HepG2 (cell line): Measurements from ENCODE around the gene IPCEF1. TPM values are rescaled to one million over a fixed set of nuclear protein-coding genes. Genes with fewer than 3 reads are reported as not detected.

ENCODE experiments used
- ATAC-seq: fragments of 200-7000 bp; cut with Tn5 transposase; 3 replicates; pipeline ENCODE4 v1.9.1; 2020; ENCODE audit warnings: mild to moderate bottlenecking, moderate library complexity
- BruUV-seq: library from RNA; stranded (reverse); fragments of 400-500 nt; replicated peaks from 2 replicates; lab custom pipeline; 2021; lab: Mats Ljungman, UMichigan
- CTCF ChIA-PET: fragments of 300-600 bp; formaldehyde crosslinking; extraction: SDS; loops from one replicate; lab custom pipeline; 2021; ENCODE audit warnings: low total read pairs, inconsistent platforms, low intra/inter-chr PET ratio; lab: Yijun Ruan, JAX
- POLR2A ChIA-PET: fragments of 350-600 bp; sonication (Branson Sonifier 250); formaldehyde crosslinking; loops from one replicate; lab custom pipeline; 2020; ENCODE audit warnings: antibody characterized with exemption, inconsistent platforms; lab: Yijun Ruan, JAX
- DNase-seq: peaks from one replicate; pipeline ENCODE4 v3.0.0-alpha.2; 2015; ENCODE audit warnings: low spot score
- FAIRE-seq: peaks from 3 replicates; lab custom pipeline; 2011; peaks lifted over from hg19 to GRCh38; lab: Jason Lieb, UNC
- H2AFZ ChIP-seq: one replicate; pipeline ENCODE4 v1.6.1; 2011; ENCODE audit warnings: low read length, inconsistent platforms
- H3K27ac ChIP-seq: fragments of 300-600 bp; 3 replicates; pipeline ENCODE4 v1.8.0; 2011; ENCODE audit warnings: mixed run types, mild to moderate bottlenecking, mixed read lengths, low read length, inconsistent platforms; ENCODE audit not compliant: insufficient read depth; ENCODE audit errors: extremely low read length
- H3K27me3 ChIP-seq, 2 experiments: fragments of 200-600 bp in 1 of 2; 2 replicates in 1 of 2; 3 replicates in 1 of 2; pipeline versions ENCODE4 v1.6.0 to v1.8.0; 2011; ENCODE audit warnings: low read length in 2 of 2, mild to moderate bottlenecking in 2 of 2, moderate library complexity in 2 of 2, inconsistent platforms in 1 of 2; ENCODE audit not compliant: insufficient read depth in 2 of 2, control insufficient read depth in 1 of 2
- H3K36me3 ChIP-seq, 2 experiments: fragments of 200-600 bp in 1 of 2; replicated peaks in 1 of 2; 2 replicates in 1 of 2; 3 replicates in 1 of 2; pipeline versions ENCODE4 v1.5.1 to v1.8.0; 2011; ENCODE audit warnings: low read length in 2 of 2, inconsistent platforms in 1 of 2; ENCODE audit not compliant: insufficient read depth in 2 of 2, control insufficient read depth in 1 of 2
- H3K4me1 ChIP-seq: 2 replicates; pipeline ENCODE4 v1.5.1; 2012; ENCODE audit warnings: low read length, inconsistent platforms; ENCODE audit not compliant: insufficient read depth
- H3K4me2 ChIP-seq: 2 replicates; pipeline ENCODE4 v1.6.0; 2011; ENCODE audit warnings: low read depth, low read length, inconsistent platforms
- H3K4me3 ChIP-seq, 3 experiments: fragments of 200-600 bp in 1 of 3; sonication (generic), shearing (Covaris generic) in 1 of 3; replicated peaks in 1 of 3; 2 replicates each; pipeline ENCODE4 v1.5.1; 2011 to 2016; ENCODE audit warnings: low read length in 3 of 3, inconsistent platforms in 2 of 3, low read depth in 2 of 3, mild to moderate bottlenecking in 2 of 3, control low read depth in 1 of 3, mixed read lengths in 1 of 3; ENCODE audit not compliant: insufficient read depth in 1 of 3
- H3K79me2 ChIP-seq: one replicate; pipeline ENCODE4 v1.6.1; 2011; ENCODE audit warnings: low read length, inconsistent platforms; ENCODE audit not compliant: insufficient read depth
- H3K9ac ChIP-seq: 2 replicates; pipeline ENCODE4 v1.6.0; 2011; ENCODE audit warnings: mild to moderate bottlenecking, low read depth, low read length, inconsistent platforms; ENCODE audit not compliant: insufficient read depth
- H3K9me3 ChIP-seq: 2 replicates; pipeline ENCODE4 v1.5.1; 2012; ENCODE audit warnings: mild to moderate bottlenecking, low read length
- H4K20me1 ChIP-seq: 2 replicates; pipeline ENCODE4 v1.6.0; 2011; ENCODE audit warnings: inconsistent platforms, mild to moderate bottlenecking, low read length, moderate library complexity; ENCODE audit not compliant: insufficient read depth
- CEBPB ChIP-seq: IDR thresholded peaks from 2 replicates; pipeline ENCODE4 v1.6.1; 2011; ENCODE audit warnings: low read depth, low read length, improper control_type of control experiment, borderline replicate concordance
- DZIP1 ChIP-seq: sonication (generic); formaldehyde crosslinking; IDR thresholded peaks from 2 replicates; pipeline ENCODE4 v1.5.0; 2020; ENCODE audit warnings: mild to moderate bottlenecking, missing genetic modification reagents
- KDM4B ChIP-seq: sonication (generic); formaldehyde crosslinking; IDR thresholded peaks from 2 replicates; pipeline ENCODE4 v1.4.0; 2020; ENCODE audit warnings: missing genetic modification reagents
- MATR3 ChIP-seq: sonication (generic); formaldehyde crosslinking; IDR thresholded peaks from 2 replicates; pipeline ENCODE4 v1.4.0; 2020; ENCODE audit warnings: missing genetic modification reagents
- MED13 ChIP-seq: sonication (generic); formaldehyde crosslinking; IDR thresholded peaks from 2 replicates; pipeline ENCODE4 v1.5.0; 2020; ENCODE audit warnings: missing genetic modification reagents
- MYC ChIP-seq: sonication (generic); formaldehyde crosslinking; IDR thresholded peaks from 2 replicates; pipeline ENCODE4 v1.9.0; 2021; ENCODE audit warnings: missing genetic modification reagents, borderline replicate concordance
- NBN ChIP-seq: fragments of 450-650 bp; conservative IDR thresholded peaks from 2 replicates; pipeline ENCODE4 v1.6.1; 2017
- POLR2AphosphoS2 ChIP-seq: IDR thresholded peaks from 2 replicates; pipeline ENCODE4 v1.6.1; 2011; ENCODE audit warnings: low read depth, low read length, improper control_type of control experiment
- SKI ChIP-seq: fragments of 450-650 bp; IDR thresholded peaks from one replicate; pipeline ENCODE4 v1.6.1; 2018; ENCODE audit warnings: mild to moderate bottlenecking; ENCODE audit not compliant: partially characterized antibody
- ZFP37 ChIP-seq: sonication (generic); formaldehyde crosslinking; IDR thresholded peaks from 2 replicates; pipeline ENCODE4 v1.4.0; 2020; ENCODE audit warnings: missing genetic modification reagents, borderline replicate concordance
- ZNF230 ChIP-seq: sonication (generic); formaldehyde crosslinking; IDR thresholded peaks from 2 replicates; pipeline ENCODE4 v1.4.0; 2020; ENCODE audit warnings: mild to moderate bottlenecking, missing genetic modification reagents
- ZNF354B ChIP-seq: sonication (generic); formaldehyde crosslinking; IDR thresholded peaks from 2 replicates; pipeline ENCODE4 v1.8.0; 2022; ENCODE audit warnings: mild to moderate bottlenecking, missing genetic modification reagents
- ZNF557 ChIP-seq: sonication (generic); formaldehyde crosslinking; IDR thresholded peaks from 2 replicates; pipeline ENCODE4 v1.4.0; 2020; ENCODE audit warnings: missing genetic modification reagents
- ZNF770 ChIP-seq: sonication (generic); formaldehyde crosslinking; IDR thresholded peaks from 2 replicates; pipeline ENCODE4 v1.5.0; 2020; ENCODE audit warnings: mild to moderate bottlenecking, missing genetic modification reagents
- ZNF883 ChIP-seq: sonication (generic); formaldehyde crosslinking; IDR thresholded peaks from 2 replicates; pipeline ENCODE4 v1.5.1; 2020; ENCODE audit warnings: mild to moderate bottlenecking, missing genetic modification reagents; ENCODE audit errors: not compliant biosample characterization
- WGBS: methylation state at CpG from one replicate; pipeline ENCODE4 v1.1.6; 2017; ENCODE audit warnings: low lambda C conversion rate; 5-methylcytosine and 5-hydroxymethylcytosine counted together
- in situ Hi-C: cut with HindIII; loops from 2 replicates; pipeline ENCODE4 v1.10.0; 2017; ENCODE audit warnings: low pct_unique_long_range_greater_than_20kb; ENCODE audit not compliant: extremely low pct_ligation_motif_present
- intact Hi-C: fragments of 100-400 bp; cut with micrococcal nuclease; formaldehyde crosslinking; loops from one replicate; pipeline ENCODE4 v1.10.0; 2022; ENCODE audit not compliant: unreplicated experiment
- polyA plus RNA-seq, 8 experiments: library from polyadenylated mRNA; depleted of rRNA in 3 of 8; stranded (reverse) in 7 of 8; unstranded in 1 of 8; fragments of >200 nt; fragmentation: Illumina TruSeq in 4 of 8; extraction: Trizol in 4 of 8; gene quantifications; 2 replicates each; pipeline versions ENCODE4 v1.2.1 to v1.2.3, GENCODE V29; 2011 to 2016; ENCODE audit warnings: low read depth in 4 of 8, missing spikeins in 1 of 8, mixed read lengths in 1 of 8; ENCODE audit not compliant: insufficient read depth in 1 of 8
- total RNA-seq, 5 experiments: library from RNA; depleted of rRNA; stranded (reverse); fragments of >200 nt; fragmentation: Illumina TruSeq; extraction: Trizol; gene quantifications; 2 replicates each; pipeline ENCODE4 v1.2.3, GENCODE V29; 2016; ENCODE audit warnings: low read depth in 1 of 5

The IPCEF1 gene
- total and polyA plus RNA-seq, 2 of the 13 experiments (the other 11 are each of a cell fraction or from before 2014, with no cell fraction given), result 0.03 TPM; not detected in 1

GRCh38 chr6:154301839-154302752, 54.5 kb downstream of the IPCEF1 start:
- POLR2A ChIA-PET, result no interaction called here
- H3K9ac ChIP-seq, result no peak overlapping the region
- ATAC-seq (no peak), FAIRE-seq (no peak), DNase-seq (no peak)
- no peaks in the 10 kb centered on the region for H3K36me3 ChIP-seq
- TF ChIP-seq ZNF883 (no peak), POLR2AphosphoS2 (no peak), ZNF354B (no peak), CEBPB (no peak), ZNF770 (CRISPR knock-in tag) (no peak), MED13 (CRISPR knock-in tag) (no peak), KDM4B (no peak), SKI (no peak), MYC (CRISPR knock-in tag) (no peak), ZNF230 (no peak), DZIP1 (CRISPR knock-in tag) (no peak), NBN (no peak), ZFP37 (CRISPR knock-in tag) (no peak), ZNF557 (CRISPR knock-in tag) (no peak), MATR3 (CRISPR knock-in tag) (no peak)
- H3K4me3 ChIP-seq, result no peak overlapping the region
- H2AFZ ChIP-seq, result no peak overlapping the region
- WGBS, result 17% methylated on average over 10 of the region's 10 CpGs
- CTCF ChIA-PET, result no interaction called here
- peaks cover 0 to 3% of the 10 kb centered on the region in 2 experiments; a peak in 2 of 5 replicates for H3K27me3 ChIP-seq
- H3K9me3 ChIP-seq, result no peaks in the 10 kb centered on the region
- H3K79me2 ChIP-seq, result no peaks in the 10 kb centered on the region
- in situ Hi-C loops (no loop called here), intact Hi-C loops (no loop called here)
- H4K20me1 ChIP-seq, result no peaks in the 10 kb centered on the region
- BruUV-seq, result no TSS peak
- H3K4me1 ChIP-seq, result peaks cover 11% of the 10 kb centered on the region; the same call in 1 of the 2 replicates
- no peak overlapping the region for H3K4me2 ChIP-seq
- H3K27ac ChIP-seq, result no peak overlapping the region
